Body of pancreas (tissue), 4 donors: ENCODE measurements around the gene KRT86. TPM values are rescaled to one million over a fixed set of nuclear protein-coding genes. Genes with fewer than 3 reads are reported as not detected.

Experiments used
- ATAC-seq: fragments of 150-250 bp; one replicate; pipeline ENCODE4 v1.9.1; 2016
- DNase-seq, 4 donors: peaks; one replicate each; pipeline ENCODE4 v3.0.0-alpha.2; 2019
- H3K27ac ChIP-seq, 4 donors: fragments of 200-600 bp; sonication (generic); 1 replicate in 3 of 4; 2 replicates in 1 of 4; pipeline versions ENCODE4 v1.5.1 to v1.6.1; 2016 to 2019; ENCODE audit warnings: mild to moderate bottlenecking in 1 of 4, mixed read lengths in 1 of 4, moderate library complexity in 1 of 4
- H3K27me3 ChIP-seq, 2 donors: fragments of 200-600 bp; sonication (generic); one replicate each; pipeline ENCODE4 v1.6.0; 2016; ENCODE audit warnings: mild to moderate bottlenecking in 1 of 2
- H3K36me3 ChIP-seq, 2 donors: fragments of 200-600 bp; sonication (generic); replicated peaks in 1 of 2; 2 replicates each; pipeline ENCODE4 v1.5.1; 2016; ENCODE audit warnings: low read depth in 2 of 2; ENCODE audit not compliant: insufficient read depth in 1 of 2
- H3K4me1 ChIP-seq: fragments of 200-600 bp; sonication (generic); one replicate; pipeline ENCODE4 v1.6.0; 2016
- H3K4me3 ChIP-seq, 2 donors: fragments of 200-600 bp; sonication (generic); 1 replicate in 1 of 2; 2 replicates in 1 of 2; pipeline ENCODE4 v1.5.1; 2016 to 2019
- H3K9me3 ChIP-seq, 3 donors: fragments of 200-600 bp; sonication (generic); 1 replicate in 2 of 3; 2 replicates in 1 of 3; pipeline ENCODE4 v1.5.1; 2016
- POLR2A ChIP-seq, 3 donors: fragments of 450-650 bp; IDR thresholded peaks; one replicate each; pipeline ENCODE4 v1.6.1; 2016; ENCODE audit warnings: antibody characterized with exemption in 3 of 3, mild to moderate bottlenecking in 2 of 3
- WGBS, 2 donors: methylation state at CpG; one replicate each; pipeline ENCODE4 v1.1.5; 2017; 5-methylcytosine and 5-hydroxymethylcytosine counted together
- intact Hi-C: fragments of 100-400 bp; cut with DNase I; formaldehyde crosslinking; loops from one replicate; pipeline ENCODE4 v1.15.1; 2023
- total RNA-seq, 2 donors: library from RNA; depleted of rRNA; stranded (reverse); fragments of >200 nt; gene quantifications; one replicate each; pipeline ENCODE4 v1.1.0, GENCODE V29; 2016
- TF ChIP-seq, protein P1 (sequence below), 7 experiments: fragments of 450-650 bp in 4 of 7; fragments of 200-600 bp in 3 of 7; sonication (generic) in 3 of 7; IDR thresholded peaks; one replicate each; pipeline ENCODE4 v1.5.1; 2016 to 2019; ENCODE audit warnings: antibody characterized with exemption in 7 of 7

Gene KRT86
- total RNA-seq, 2 donors from 2014 or later: 1.8 to 8.6 TPM

DNA sequence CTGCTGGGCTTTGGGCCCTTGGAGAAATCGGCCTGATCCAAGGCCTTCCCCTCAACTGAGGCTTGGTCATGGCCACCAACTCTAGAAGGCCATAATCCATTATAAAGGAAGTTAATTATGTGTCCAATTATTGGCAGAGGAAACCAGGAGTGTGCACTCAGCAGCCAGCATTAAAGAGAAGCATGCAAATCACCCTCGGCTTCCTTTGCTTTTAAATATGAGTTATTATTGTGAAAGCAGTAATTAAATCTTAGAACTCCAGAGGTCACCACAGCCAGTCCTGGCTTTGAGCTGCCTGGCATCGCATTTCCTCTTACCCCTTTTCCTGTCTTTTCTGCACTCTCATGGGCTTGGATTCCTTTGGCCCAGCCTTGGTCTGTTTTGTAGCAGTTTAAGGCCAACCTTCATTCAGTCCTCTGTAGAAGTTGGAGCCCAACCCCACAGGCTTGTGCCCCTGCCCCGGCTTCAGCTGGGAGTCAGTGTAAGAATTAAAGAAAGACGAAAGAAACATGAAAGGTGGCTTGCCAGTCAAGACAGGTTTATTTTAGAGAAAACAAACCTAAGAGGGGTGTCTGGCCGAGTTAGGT lies 14.7 kb upstream of the KRT86 start:
- TF ChIP-seq POLR2A (IDR thresholded peaks at IDR 0.05): no peak
- TF ChIP-seq, protein P1, sequence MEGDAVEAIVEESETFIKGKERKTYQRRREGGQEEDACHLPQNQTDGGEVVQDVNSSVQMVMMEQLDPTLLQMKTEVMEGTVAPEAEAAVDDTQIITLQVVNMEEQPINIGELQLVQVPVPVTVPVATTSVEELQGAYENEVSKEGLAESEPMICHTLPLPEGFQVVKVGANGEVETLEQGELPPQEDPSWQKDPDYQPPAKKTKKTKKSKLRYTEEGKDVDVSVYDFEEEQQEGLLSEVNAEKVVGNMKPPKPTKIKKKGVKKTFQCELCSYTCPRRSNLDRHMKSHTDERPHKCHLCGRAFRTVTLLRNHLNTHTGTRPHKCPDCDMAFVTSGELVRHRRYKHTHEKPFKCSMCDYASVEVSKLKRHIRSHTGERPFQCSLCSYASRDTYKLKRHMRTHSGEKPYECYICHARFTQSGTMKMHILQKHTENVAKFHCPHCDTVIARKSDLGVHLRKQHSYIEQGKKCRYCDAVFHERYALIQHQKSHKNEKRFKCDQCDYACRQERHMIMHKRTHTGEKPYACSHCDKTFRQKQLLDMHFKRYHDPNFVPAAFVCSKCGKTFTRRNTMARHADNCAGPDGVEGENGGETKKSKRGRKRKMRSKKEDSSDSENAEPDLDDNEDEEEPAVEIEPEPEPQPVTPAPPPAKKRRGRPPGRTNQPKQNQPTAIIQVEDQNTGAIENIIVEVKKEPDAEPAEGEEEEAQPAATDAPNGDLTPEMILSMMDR (IDR thresholded peaks at IDR 0.05): no peak
- Histone ChIP-seq H3K27ac (peak overlapping the region in 1 of 4 donors; percentile 40), H3K9me3 (no peaks in the 10 kb centered on the region), H3K4me3 (no peak overlapping the region), H3K4me1 (peaks cover 39% of the 10 kb centered on the region), H3K27me3 (no peaks in the 10 kb centered on the region), H3K36me3 (no peaks in the 10 kb centered on the region)
- ATAC-seq: peak; percentile 16
- DNase-seq: peak in 1 of 4 donors; percentile 43
- intact Hi-C loops: no loop called here
- WGBS, 2 donors: 76 to 85% methylated on average over 6 of the region's 6 CpGs

DNA sequence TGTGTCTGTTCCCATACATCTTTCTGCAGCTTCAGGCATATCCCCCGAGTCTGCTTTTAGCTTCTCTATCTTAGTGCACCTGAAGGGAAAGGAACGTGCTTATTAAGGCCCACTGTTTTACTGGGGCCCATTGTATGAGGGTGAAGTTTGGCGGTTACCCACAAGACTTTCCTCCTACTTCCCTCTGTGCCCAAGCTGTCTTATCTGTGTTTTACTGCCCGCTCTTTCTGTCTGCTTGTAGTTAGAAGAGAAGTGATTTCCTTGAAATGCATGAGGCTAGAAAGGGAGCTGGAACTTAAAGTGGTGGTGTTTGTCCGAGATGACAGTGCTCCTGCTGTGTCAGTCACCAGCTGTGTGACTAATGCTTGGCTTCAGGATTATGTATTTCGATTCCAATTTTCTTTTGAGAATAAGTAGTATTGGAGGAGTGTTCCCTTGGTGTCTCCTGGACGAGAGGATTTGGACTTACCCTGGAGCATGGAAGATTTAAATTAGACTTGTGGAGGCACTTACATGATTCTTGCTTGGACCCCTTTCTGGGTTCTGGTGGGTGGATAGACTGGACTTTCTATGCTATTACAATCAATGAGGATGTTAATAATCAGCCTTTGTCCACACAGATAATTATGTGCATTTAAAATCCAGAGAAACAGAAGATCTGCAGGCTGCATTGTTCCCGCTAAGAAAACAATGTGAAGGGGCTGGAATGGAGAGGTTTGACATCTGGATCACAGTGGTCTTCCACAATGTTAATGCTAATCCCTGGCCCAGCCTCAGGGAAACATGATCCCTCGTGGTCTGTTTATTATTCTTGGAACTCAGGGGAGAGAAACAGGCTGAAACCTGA lies 13.9 kb upstream of the KRT86 start:
- H3K27ac ChIP-seq: no peak overlapping the region
- H3K27me3 ChIP-seq: no peaks in the 10 kb centered on the region
- ATAC-seq: no peak
- WGBS, 2 donors: 70 to 71% methylated on average over 9 of the region's 9 CpGs
- intact Hi-C loops: no loop called here
- H3K4me1 ChIP-seq: peaks cover 39% of the 10 kb centered on the region
- H3K9me3 ChIP-seq: no peaks in the 10 kb centered on the region
- H3K4me3 ChIP-seq: no peak overlapping the region
- no peaks in the 10 kb centered on the region for H3K36me3 ChIP-seq
- TF ChIP-seq POLR2A (IDR thresholded peaks at IDR 0.05): no peak
- TF ChIP-seq, protein P1 (IDR thresholded peaks at IDR 0.05): no peak
- DNase-seq: peak in 1 of 4 donors; percentile 13

DNA sequence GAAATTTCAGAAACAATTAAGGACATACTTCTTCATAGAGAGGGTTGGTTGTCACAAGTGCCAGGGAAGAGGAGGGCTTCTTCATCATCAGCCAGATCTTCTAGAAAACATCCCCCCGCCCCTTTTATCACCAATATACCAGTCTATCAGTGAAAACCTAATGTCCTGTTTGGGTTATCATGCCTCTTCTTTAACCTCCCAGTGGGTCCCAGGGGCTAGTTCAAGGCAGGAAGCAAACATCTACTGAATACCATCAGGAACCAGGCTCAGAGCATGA lies 13.3 kb upstream of the KRT86 start:
- WGBS, 2 donors: 90 to 100% methylated on average over 1 of the region's 1 CpG
- intact Hi-C loops: no loop called here

DNA sequence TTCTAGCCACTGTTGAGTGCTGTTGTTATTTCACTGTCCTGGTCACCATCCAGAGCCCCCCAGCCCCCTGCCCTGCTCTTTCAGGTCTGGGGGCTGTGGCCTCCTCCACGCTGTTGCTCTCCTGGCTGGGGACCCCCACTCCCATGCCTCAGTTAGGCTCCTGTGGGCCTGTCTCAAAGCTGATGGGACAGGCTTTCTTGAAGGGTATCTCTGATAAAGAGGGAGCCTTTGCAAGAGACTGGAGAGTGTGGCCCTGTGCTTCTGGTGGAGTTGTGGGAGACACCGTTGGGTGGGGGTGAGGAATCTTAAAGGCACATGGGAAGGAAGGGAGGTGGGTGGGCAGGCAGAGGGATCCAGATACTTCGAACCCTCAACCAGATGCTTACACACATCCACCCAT lies 12.2 kb upstream of the KRT86 start:
- Histone ChIP-seq H3K4me3 (no peak overlapping the region), H3K4me1 (peaks cover 45% of the 10 kb centered on the region), H3K27ac (no peak overlapping the region), H3K9me3 (no peaks in the 10 kb centered on the region), H3K27me3 (no peaks in the 10 kb centered on the region), H3K36me3 (no peaks in the 10 kb centered on the region)
- ATAC-seq (no peak), DNase-seq (peak in 1 of 4 donors; percentile 3)
- TF ChIP-seq, protein P1 (IDR thresholded peaks at IDR 0.05): no peak
- no peak for TF ChIP-seq POLR2A (IDR thresholded peaks at IDR 0.05)
- WGBS, 2 donors: 93 to 97% methylated on average over 3 of the region's 3 CpGs
- intact Hi-C loops: no loop called here

More for the DNA sequence above, 13.3 kb upstream of the KRT86 start:
- H3K27me3 ChIP-seq: no peaks in the 10 kb centered on the region
- no peak overlapping the region for H3K27ac ChIP-seq
- no peak for ATAC-seq
- no peak for DNase-seq
- H3K4me1 ChIP-seq: peaks cover 39% of the 10 kb centered on the region
- TF ChIP-seq, protein P1 (IDR thresholded peaks at IDR 0.05): no peak
- no peak for TF ChIP-seq POLR2A (IDR thresholded peaks at IDR 0.05)
- H3K4me3 ChIP-seq: no peak overlapping the region
- H3K36me3 ChIP-seq: no peaks in the 10 kb centered on the region
- no peaks in the 10 kb centered on the region for H3K9me3 ChIP-seq
